PC-3 (cell line): ENCODE results near the gene LRRTM2. TPM values are rescaled to one million over a fixed set of nuclear protein-coding genes. Genes with fewer than 3 reads are reported as not detected.

Experiments
- ATAC-seq: fragments of 200-7000 bp; cut with Tn5 transposase; 2 replicates; pipeline ENCODE4 v1.9.1; 2020; ENCODE audit warnings: mild to moderate bottlenecking, moderate library complexity
- BruUV-seq: library from RNA; stranded (reverse); fragments of 400-500 nt; replicated peaks from 2 replicates; lab custom pipeline; 2021; lab: Mats Ljungman, UMichigan
- CTCF ChIA-PET: fragments of 300-600 bp; sonication (Branson Sonifier 250); formaldehyde crosslinking; loops from one replicate; lab custom pipeline; 2022; ENCODE audit warnings: antibody characterized with exemption; lab: Charles Lee
- POLR2A ChIA-PET: fragments of 300-600 bp; sonication (Branson Sonifier 250); formaldehyde crosslinking; loops from one replicate; lab custom pipeline; 2022; ENCODE audit warnings: antibody characterized with exemption; ENCODE audit not compliant: unreplicated experiment; lab: Charles Lee
- DNase-seq: peaks from one replicate; pipeline ENCODE4 v3.0.0-alpha.2; 2015
- H2AFZ ChIP-seq: fragments of 300-600 bp; sonication (generic); 2 replicates; pipeline ENCODE4 v1.6.0; 2016; ENCODE audit warnings: antibody characterized with exemption, low read length
- H3F3A ChIP-seq: fragments of 300-600 bp; sonication (generic); one replicate; pipeline ENCODE4 v1.6.0; 2017; ENCODE audit warnings: antibody characterized with exemption, low read length, control low read depth, mild to moderate bottlenecking; ENCODE audit not compliant: unreplicated experiment
- H3K27ac ChIP-seq: fragments of 300-600 bp; sonication (generic); 2 replicates; pipeline ENCODE4 v1.5.1; 2016; ENCODE audit warnings: mild to moderate bottlenecking, low read length
- H3K27me3 ChIP-seq: fragments of 300-600 bp; sonication (generic); 2 replicates; pipeline ENCODE4 v1.6.1; 2016; ENCODE audit warnings: low read length, mixed read lengths
- H3K36me3 ChIP-seq: fragments of 300-600 bp; sonication (generic); 2 replicates; pipeline ENCODE4 v1.6.1; 2016; ENCODE audit warnings: low read depth, mixed run types, low read length, mixed read lengths
- H3K4me1 ChIP-seq: fragments of 300-600 bp; sonication (generic); 2 replicates; pipeline ENCODE4 v1.5.1; 2016; ENCODE audit warnings: low read length; ENCODE audit not compliant: insufficient read depth
- H3K4me2 ChIP-seq: fragments of 300-600 bp; sonication (generic); 2 replicates; pipeline ENCODE4 v1.6.0; 2016; ENCODE audit warnings: low read length
- H3K4me3 ChIP-seq: fragments of 300-600 bp; sonication (generic); 2 replicates; pipeline ENCODE4 v1.5.1; 2016; ENCODE audit warnings: mild to moderate bottlenecking, low read length, mixed read lengths
- H3K79me2 ChIP-seq: fragments of 300-600 bp; sonication (generic); 2 replicates; pipeline ENCODE4 v1.6.1; 2017; ENCODE audit warnings: low read length, mixed read lengths
- H3K9ac ChIP-seq: fragments of 300-600 bp; sonication (generic); 2 replicates; pipeline ENCODE4 v1.6.0; 2016; ENCODE audit warnings: mild to moderate bottlenecking, low read length
- H3K9me2 ChIP-seq: fragments of 300-600 bp; sonication (generic); replicated peaks from 2 replicates; pipeline ENCODE4 v1.6.1; 2016; ENCODE audit warnings: mixed run types, low read length, mixed read lengths
- H3K9me3 ChIP-seq: fragments of 300-600 bp; sonication (generic); 2 replicates; pipeline ENCODE4 v1.6.1; 2016; ENCODE audit warnings: low read length, mixed read lengths
- H4K20me1 ChIP-seq: fragments of 300-600 bp; sonication (generic); 2 replicates; pipeline ENCODE4 v1.6.1; 2016; ENCODE audit warnings: low read length, mixed read lengths
- EZH2 ChIP-seq: fragments of 300-600 bp; sonication (generic); IDR thresholded peaks from one replicate; pipeline ENCODE4 v1.6.1; 2017; ENCODE audit warnings: antibody characterized with exemption, mild to moderate bottlenecking, low read length; ENCODE audit not compliant: unreplicated experiment
- EZH2phosphoT487 ChIP-seq: fragments of 300-600 bp; sonication (generic); IDR thresholded peaks from 2 replicates; pipeline ENCODE4 v1.6.1; 2018; ENCODE audit warnings: mild to moderate bottlenecking, antibody characterized with exemption, low read length, borderline replicate concordance
- intact Hi-C: fragments of 100-400 bp; cut with micrococcal nuclease; formaldehyde crosslinking; loops from 2 replicates; pipeline ENCODE4 v1.9.0; 2023
- total RNA-seq: library from RNA; depleted of rRNA; stranded (reverse); fragments of >200 nt; gene quantifications from 2 replicates; pipeline ENCODE4 v1.2.3, GENCODE V29; 2014
- TF ChIP-seq, protein P1 (sequence below): fragments of 300-600 bp; sonication (generic); conservative IDR thresholded peaks from 2 replicates; pipeline ENCODE4 v1.5.1; 2017; ENCODE audit warnings: antibody characterized with exemption, low read depth, mild to moderate bottlenecking, low read length

LRRTM2 gene
- total RNA-seq, 1 experiment from 2014 or later = not detected

DNA sequence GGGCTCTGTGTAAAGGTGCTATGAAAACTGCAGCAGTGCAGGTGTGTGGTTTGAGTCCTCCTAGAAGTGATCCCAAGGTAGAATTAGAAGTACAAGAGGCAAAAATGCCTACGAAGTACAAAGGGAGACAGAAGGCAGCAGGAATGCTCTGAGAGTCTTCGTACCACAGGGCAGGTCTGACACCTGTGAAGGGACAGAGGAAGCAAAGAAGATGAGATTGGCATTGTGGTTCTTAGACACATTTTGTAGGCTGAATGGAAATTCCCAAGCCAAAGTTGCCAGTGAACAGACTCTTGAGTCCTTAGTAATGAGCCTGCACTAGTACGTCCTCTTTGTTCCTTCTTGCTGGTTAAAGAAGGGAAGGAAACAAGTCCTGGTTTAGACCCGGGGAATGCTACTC lies 1.7 kb upstream of the LRRTM2 start:
- no peak overlapping the region for H2AFZ ChIP-seq
- H3K27ac ChIP-seq = no peak overlapping the region
- H3K4me3 ChIP-seq = no peak overlapping the region
- no peak overlapping the region for H3K9ac ChIP-seq
- no peaks in the 10 kb centered on the region for H4K20me1 ChIP-seq
- ChIA-PET POLR2A (no interaction called here), CTCF (no interaction called here)
- H3K9me2 ChIP-seq = no peaks in the 10 kb centered on the region
- no peak for TF ChIP-seq EZH2phosphoT487
- TF ChIP-seq, protein P1, sequence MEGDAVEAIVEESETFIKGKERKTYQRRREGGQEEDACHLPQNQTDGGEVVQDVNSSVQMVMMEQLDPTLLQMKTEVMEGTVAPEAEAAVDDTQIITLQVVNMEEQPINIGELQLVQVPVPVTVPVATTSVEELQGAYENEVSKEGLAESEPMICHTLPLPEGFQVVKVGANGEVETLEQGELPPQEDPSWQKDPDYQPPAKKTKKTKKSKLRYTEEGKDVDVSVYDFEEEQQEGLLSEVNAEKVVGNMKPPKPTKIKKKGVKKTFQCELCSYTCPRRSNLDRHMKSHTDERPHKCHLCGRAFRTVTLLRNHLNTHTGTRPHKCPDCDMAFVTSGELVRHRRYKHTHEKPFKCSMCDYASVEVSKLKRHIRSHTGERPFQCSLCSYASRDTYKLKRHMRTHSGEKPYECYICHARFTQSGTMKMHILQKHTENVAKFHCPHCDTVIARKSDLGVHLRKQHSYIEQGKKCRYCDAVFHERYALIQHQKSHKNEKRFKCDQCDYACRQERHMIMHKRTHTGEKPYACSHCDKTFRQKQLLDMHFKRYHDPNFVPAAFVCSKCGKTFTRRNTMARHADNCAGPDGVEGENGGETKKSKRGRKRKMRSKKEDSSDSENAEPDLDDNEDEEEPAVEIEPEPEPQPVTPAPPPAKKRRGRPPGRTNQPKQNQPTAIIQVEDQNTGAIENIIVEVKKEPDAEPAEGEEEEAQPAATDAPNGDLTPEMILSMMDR = no peak
- H3K36me3 ChIP-seq = no peaks in the 10 kb centered on the region
- H3K4me1 ChIP-seq = no peaks in the 10 kb centered on the region
- DNase-seq = no peak
- H3K4me2 ChIP-seq = no peak overlapping the region
- H3K27me3 ChIP-seq = no peaks in the 10 kb centered on the region
- BruUV-seq = no TSS peak
- H3F3A ChIP-seq = no peaks in the 10 kb centered on the region
- ATAC-seq = no peak
- H3K9me3 ChIP-seq = no peaks in the 10 kb centered on the region
- intact Hi-C loops = no loop called here
- H3K79me2 ChIP-seq = no peaks in the 10 kb centered on the region

DNA sequence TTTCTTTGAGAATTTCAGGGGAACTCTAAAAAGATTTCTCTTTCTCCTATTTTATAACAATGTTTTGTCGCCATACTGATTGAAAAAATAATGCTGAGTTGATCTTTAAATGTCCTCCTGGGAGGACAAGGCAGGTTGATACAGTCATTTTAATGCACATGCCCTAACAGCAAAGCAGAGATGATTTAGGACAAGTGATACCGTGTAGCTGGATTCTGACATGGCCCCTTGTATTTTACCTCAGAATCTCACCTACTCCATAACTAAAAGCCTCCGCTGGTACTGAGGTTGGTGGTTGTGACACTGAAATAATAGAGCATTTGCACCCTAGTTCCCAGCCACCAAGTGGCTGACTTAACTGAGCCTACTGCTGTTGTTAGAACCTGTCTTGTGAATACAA lies 811 bp upstream of the LRRTM2 start:
- H3K9me2 ChIP-seq = no peaks in the 10 kb centered on the region
- CTCF ChIA-PET = no interaction called here
- ATAC-seq = no peak
- H3K4me2 ChIP-seq = no peak overlapping the region
- H3K36me3 ChIP-seq = no peaks in the 10 kb centered on the region
- TF ChIP-seq EZH2 (no peak), EZH2phosphoT487 (no peak)
- TF ChIP-seq, protein P1 = no peak
- no peaks in the 10 kb centered on the region for H3K4me1 ChIP-seq
- no TSS peak for BruUV-seq
- H4K20me1 ChIP-seq = no peaks in the 10 kb centered on the region
- no peaks in the 10 kb centered on the region for H3K9me3 ChIP-seq
- intact Hi-C loops = no loop called here
- no peak overlapping the region for H2AFZ ChIP-seq
- no peaks in the 10 kb centered on the region for H3K79me2 ChIP-seq
- DNase-seq = no peak
- no peaks in the 10 kb centered on the region for H3K27me3 ChIP-seq
- POLR2A ChIA-PET = no interaction called here
- H3K4me3 ChIP-seq = no peak overlapping the region
- H3K9ac ChIP-seq = no peak overlapping the region
- H3F3A ChIP-seq = no peaks in the 10 kb centered on the region
- no peak overlapping the region for H3K27ac ChIP-seq

DNA sequence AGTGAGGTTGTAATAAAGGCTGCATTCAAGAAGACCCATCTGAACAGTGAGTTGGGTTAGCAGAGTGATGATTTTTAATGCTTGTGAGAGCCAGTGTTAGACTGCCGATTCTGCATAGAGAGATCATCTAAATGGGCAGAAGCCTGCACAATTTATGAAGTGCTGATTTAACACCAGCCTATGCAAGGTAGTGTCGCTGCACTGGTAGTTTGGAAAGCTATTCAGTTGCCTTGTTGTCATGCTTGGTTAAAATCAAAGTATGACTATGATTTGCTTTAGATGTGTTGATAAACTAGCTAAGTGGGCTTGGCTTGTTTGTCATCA lies 379 bp upstream of the LRRTM2 start:
- Histone ChIP-seq H4K20me1 (no peaks in the 10 kb centered on the region), H3K9ac (no peak overlapping the region), H3K4me2 (no peak overlapping the region)

More for the DNA sequence above, 379 bp upstream of the LRRTM2 start:
- Histone ChIP-seq H3K79me2 (no peaks in the 10 kb centered on the region), H3K36me3 (no peaks in the 10 kb centered on the region), H3K4me3 (no peak overlapping the region), H3K4me1 (no peaks in the 10 kb centered on the region), H3K27me3 (no peaks in the 10 kb centered on the region), H3F3A (no peaks in the 10 kb centered on the region), H3K9me2 (no peaks in the 10 kb centered on the region), H3K9me3 (no peaks in the 10 kb centered on the region), H2AFZ (no peak overlapping the region), H3K27ac (no peak overlapping the region)
- TF ChIP-seq, protein P1 = no peak
- no peak for TF ChIP-seq EZH2phosphoT487
- intact Hi-C loops = no loop called here
- no peak for ATAC-seq
- POLR2A ChIA-PET = no interaction called here
- CTCF ChIA-PET = no interaction called here
- no TSS peak for BruUV-seq
- DNase-seq = no peak
